Esophagus muscularis mucosa (tissue), 4 donors: ENCODE measurements around the gene PCIF1.

Source experiments
- EP300 ChIP-seq: sonication (generic); formaldehyde crosslinking; IDR thresholded peaks from one replicate; pipeline ENCODE4 v1.6.1; 2017; ENCODE audit warnings: antibody characterized with exemption
- POLR2AphosphoS5 ChIP-seq, 2 donors: sonication (generic); formaldehyde crosslinking; IDR thresholded peaks; one replicate each; pipeline ENCODE4 v1.6.1; 2017; ENCODE audit warnings: antibody characterized with exemption in 2 of 2
- TF ChIP-seq, protein P1 (sequence below), 3 experiments: fragments of 200-600 bp in 2 of 3; fragments of 450-650 bp in 1 of 3; sonication (generic) in 2 of 3; IDR thresholded peaks; one replicate each; pipeline ENCODE4 v1.5.1; 2017 to 2019; ENCODE audit warnings: antibody characterized with exemption in 3 of 3, mild to moderate bottlenecking in 2 of 3, moderate library complexity in 1 of 3

DNA sequence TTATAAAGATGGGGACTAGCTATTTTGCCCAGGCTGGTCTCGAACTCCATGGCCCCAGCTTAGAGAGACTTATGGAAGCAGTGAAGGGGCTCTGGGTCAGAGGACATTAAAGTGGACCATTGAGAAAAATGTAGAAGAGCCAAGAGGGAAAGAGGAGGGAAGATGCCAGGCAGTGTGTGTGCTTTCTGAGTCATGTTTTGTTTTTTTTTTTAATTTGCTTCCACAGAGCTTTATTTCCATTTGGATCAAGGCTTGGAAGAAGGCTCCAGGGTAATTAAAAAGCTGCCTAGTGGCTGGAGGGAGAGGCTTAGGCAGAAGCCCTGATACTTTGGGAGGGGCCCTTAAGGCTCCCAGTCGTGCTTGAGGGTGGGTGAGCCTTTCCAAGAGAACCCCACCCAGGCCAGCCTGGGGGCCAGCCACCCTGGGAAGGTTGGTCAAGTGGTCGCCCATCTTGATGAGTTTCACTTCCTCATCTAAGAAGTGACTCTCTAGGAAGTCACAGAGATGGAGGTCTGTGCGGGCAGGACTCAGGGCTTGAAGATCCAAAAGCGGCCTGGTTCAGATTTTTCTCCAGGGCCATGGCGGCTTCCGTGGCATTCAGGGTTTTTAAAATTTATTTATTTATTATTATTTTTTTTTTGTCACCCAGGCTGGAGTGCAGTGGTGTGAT, 40.5 kb downstream of the PCIF1 start:
- TF ChIP-seq, protein P1, sequence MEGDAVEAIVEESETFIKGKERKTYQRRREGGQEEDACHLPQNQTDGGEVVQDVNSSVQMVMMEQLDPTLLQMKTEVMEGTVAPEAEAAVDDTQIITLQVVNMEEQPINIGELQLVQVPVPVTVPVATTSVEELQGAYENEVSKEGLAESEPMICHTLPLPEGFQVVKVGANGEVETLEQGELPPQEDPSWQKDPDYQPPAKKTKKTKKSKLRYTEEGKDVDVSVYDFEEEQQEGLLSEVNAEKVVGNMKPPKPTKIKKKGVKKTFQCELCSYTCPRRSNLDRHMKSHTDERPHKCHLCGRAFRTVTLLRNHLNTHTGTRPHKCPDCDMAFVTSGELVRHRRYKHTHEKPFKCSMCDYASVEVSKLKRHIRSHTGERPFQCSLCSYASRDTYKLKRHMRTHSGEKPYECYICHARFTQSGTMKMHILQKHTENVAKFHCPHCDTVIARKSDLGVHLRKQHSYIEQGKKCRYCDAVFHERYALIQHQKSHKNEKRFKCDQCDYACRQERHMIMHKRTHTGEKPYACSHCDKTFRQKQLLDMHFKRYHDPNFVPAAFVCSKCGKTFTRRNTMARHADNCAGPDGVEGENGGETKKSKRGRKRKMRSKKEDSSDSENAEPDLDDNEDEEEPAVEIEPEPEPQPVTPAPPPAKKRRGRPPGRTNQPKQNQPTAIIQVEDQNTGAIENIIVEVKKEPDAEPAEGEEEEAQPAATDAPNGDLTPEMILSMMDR (IDR thresholded peaks at IDR 0.05): no peak
- TF ChIP-seq POLR2AphosphoS5 (IDR thresholded peaks at IDR 0.05) (no peak), EP300 (no peak)
